MM.1S (cell line): ENCODE results near the gene GRIN3A.

Experiments used
- EZH2 ChIP-seq: fragments of 300-600 bp; sonication (generic); optimal IDR thresholded peaks from 2 replicates; pipeline ENCODE3; 2017; ENCODE audit warnings: low read depth, mild to moderate bottlenecking, antibody characterized with exemption, low read length, mixed read lengths
- TF ChIP-seq, protein P1 (sequence below): fragments of 300-600 bp; sonication (generic); IDR thresholded peaks from 2 replicates; pipeline ENCODE4 v1.5.1; 2016; ENCODE audit warnings: antibody characterized with exemption, low read length, mixed read lengths

GRCh38 chr9:101650142-101650541 lies 88.3 kb downstream of the GRIN3A start:
- TF ChIP-seq, protein P1, sequence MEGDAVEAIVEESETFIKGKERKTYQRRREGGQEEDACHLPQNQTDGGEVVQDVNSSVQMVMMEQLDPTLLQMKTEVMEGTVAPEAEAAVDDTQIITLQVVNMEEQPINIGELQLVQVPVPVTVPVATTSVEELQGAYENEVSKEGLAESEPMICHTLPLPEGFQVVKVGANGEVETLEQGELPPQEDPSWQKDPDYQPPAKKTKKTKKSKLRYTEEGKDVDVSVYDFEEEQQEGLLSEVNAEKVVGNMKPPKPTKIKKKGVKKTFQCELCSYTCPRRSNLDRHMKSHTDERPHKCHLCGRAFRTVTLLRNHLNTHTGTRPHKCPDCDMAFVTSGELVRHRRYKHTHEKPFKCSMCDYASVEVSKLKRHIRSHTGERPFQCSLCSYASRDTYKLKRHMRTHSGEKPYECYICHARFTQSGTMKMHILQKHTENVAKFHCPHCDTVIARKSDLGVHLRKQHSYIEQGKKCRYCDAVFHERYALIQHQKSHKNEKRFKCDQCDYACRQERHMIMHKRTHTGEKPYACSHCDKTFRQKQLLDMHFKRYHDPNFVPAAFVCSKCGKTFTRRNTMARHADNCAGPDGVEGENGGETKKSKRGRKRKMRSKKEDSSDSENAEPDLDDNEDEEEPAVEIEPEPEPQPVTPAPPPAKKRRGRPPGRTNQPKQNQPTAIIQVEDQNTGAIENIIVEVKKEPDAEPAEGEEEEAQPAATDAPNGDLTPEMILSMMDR, result no peak
- TF ChIP-seq EZH2, result no peak
